Ishikawa (cell line): ENCODE measurements around the gene BCORL1.

Experiments
- FOXM1 ChIP-seq: IDR thresholded peaks from 2 replicates; pipeline ENCODE4 v1.6.1; 2012; ENCODE audit warnings: low read depth, borderline replicate concordance
- RAD21 ChIP-seq: IDR thresholded peaks from 2 replicates; pipeline ENCODE4 v1.6.1; 2012; ENCODE audit warnings: low read depth
- REST ChIP-seq: IDR thresholded peaks from 2 replicates; pipeline ENCODE4 v1.6.1; 2012; ENCODE audit warnings: low read depth, mild to moderate bottlenecking
- YY1 ChIP-seq: IDR thresholded peaks from 2 replicates; pipeline ENCODE4 v1.6.1; 2012; ENCODE audit warnings: low read depth

GRCh38 chrX:129996120-129996519, 13.7 kb downstream of the BCORL1 start:
- no peak for TF ChIP-seq REST
- TF ChIP-seq RAD21: no peak
- TF ChIP-seq YY1: no peak
- no peak for TF ChIP-seq FOXM1
